H9 (cell line): Measurements from ENCODE around the gene FAM3A. TPM values are rescaled to one million over a fixed set of nuclear protein-coding genes. Genes with fewer than 3 reads are reported as not detected.

ENCODE experiments used
- DNase-seq: peaks from one replicate; pipeline ENCODE4 v3.0.0-alpha.2; 2017
- H2AFZ ChIP-seq: one replicate; pipeline ENCODE4 v1.6.1; 2013; ENCODE audit warnings: mild to moderate bottlenecking, low read length, control low read depth, moderate library complexity
- H2AK5ac ChIP-seq: 2 replicates; pipeline ENCODE4 v1.6.1; 2013; ENCODE audit warnings: low read length, control low read depth, mixed read lengths; ENCODE audit not compliant: insufficient read length
- H2BK120ac ChIP-seq: one replicate; pipeline ENCODE4 v1.6.1; 2013; ENCODE audit warnings: low read depth, mild to moderate bottlenecking, low read length, control low read depth, inconsistent platforms; ENCODE audit not compliant: poor library complexity, severe bottlenecking
- H2BK12ac ChIP-seq: 2 replicates; pipeline ENCODE4 v1.6.1; 2013; ENCODE audit warnings: low read length, control low read depth, mixed read lengths, low read depth; ENCODE audit not compliant: insufficient read length
- H2BK15ac ChIP-seq: 2 replicates; pipeline ENCODE4 v1.6.1; 2013; ENCODE audit warnings: low read depth, low read length, control low read depth
- H2BK20ac ChIP-seq: one replicate; pipeline ENCODE4 v1.6.1; 2013; ENCODE audit warnings: low read depth, mild to moderate bottlenecking, low read length, control low read depth, inconsistent platforms; ENCODE audit not compliant: poor library complexity, severe bottlenecking
- H2BK5ac ChIP-seq: 2 replicates; pipeline ENCODE4 v1.6.1; 2013; ENCODE audit warnings: low read length, control low read depth, mixed read lengths; ENCODE audit not compliant: insufficient read length
- H3K14ac ChIP-seq: 2 replicates; pipeline ENCODE4 v1.6.1; 2013; ENCODE audit warnings: low read length, control low read depth; ENCODE audit not compliant: insufficient read depth
- H3K18ac ChIP-seq: 2 replicates; pipeline ENCODE4 v1.6.1; 2013; ENCODE audit warnings: low read depth, mild to moderate bottlenecking, mixed read lengths, low read length, control low read depth; ENCODE audit not compliant: insufficient read length
- H3K23ac ChIP-seq: 2 replicates; pipeline ENCODE4 v1.6.1; 2013; ENCODE audit warnings: low read length, control low read depth, mixed read lengths, low read depth; ENCODE audit not compliant: insufficient read length
- H3K23me2 ChIP-seq: 2 replicates; pipeline ENCODE4 v1.6.1; 2013; ENCODE audit warnings: low read depth, mild to moderate bottlenecking, mixed read lengths, low read length, control low read depth; ENCODE audit not compliant: insufficient read length, poor library complexity, severe bottlenecking
- H3K27ac ChIP-seq: 2 replicates; pipeline ENCODE4 v1.5.1; 2013; ENCODE audit warnings: low read length, control low read depth, mixed read lengths, low read depth; ENCODE audit not compliant: insufficient read length
- H3K27me3 ChIP-seq: 2 replicates; pipeline ENCODE4 v1.6.1; 2013; ENCODE audit warnings: low read length, control low read depth, inconsistent platforms; ENCODE audit not compliant: insufficient read depth
- H3K4ac ChIP-seq: 2 replicates; pipeline ENCODE4 v1.6.1; 2013; ENCODE audit warnings: low read depth, mild to moderate bottlenecking, control low read depth, inconsistent platforms, low read length, moderate library complexity
- H3K4me1 ChIP-seq: 2 replicates; pipeline ENCODE4 v1.6.1; 2013; ENCODE audit warnings: low read length, control low read depth, inconsistent platforms; ENCODE audit not compliant: insufficient read depth
- H3K4me2 ChIP-seq: 2 replicates; pipeline ENCODE4 v1.6.1; 2013; ENCODE audit warnings: low read length, control low read depth, mixed read lengths; ENCODE audit not compliant: insufficient read length, insufficient read depth
- H3K56ac ChIP-seq: 2 replicates; pipeline ENCODE4 v1.6.1; 2013; ENCODE audit warnings: low read depth, mild to moderate bottlenecking, mixed read lengths, low read length, control low read depth; ENCODE audit not compliant: insufficient read length
- H3K79me1 ChIP-seq: 2 replicates; pipeline ENCODE4 v1.6.1; 2013; ENCODE audit warnings: low read depth, mild to moderate bottlenecking, moderate library complexity, low read length, control low read depth, inconsistent platforms; ENCODE audit not compliant: insufficient read depth, poor library complexity, severe bottlenecking
- H3K79me2 ChIP-seq: 2 replicates; pipeline ENCODE4 v1.6.1; 2013; ENCODE audit warnings: low read length, control low read depth, inconsistent platforms; ENCODE audit not compliant: insufficient read depth
- H3K9ac ChIP-seq: 2 replicates; pipeline ENCODE4 v1.6.1; 2013; ENCODE audit warnings: low read length, control low read depth, mixed read lengths; ENCODE audit not compliant: insufficient read length; ENCODE audit errors: extremely low read depth
- H3K9me3 ChIP-seq: one replicate; pipeline ENCODE4 v1.6.1; 2013; ENCODE audit warnings: low read depth, low read length, inconsistent platforms; ENCODE audit not compliant: control insufficient read depth
- H3T11ph ChIP-seq: one replicate; pipeline ENCODE4 v1.6.1; 2013; ENCODE audit warnings: mild to moderate bottlenecking, low read length, control low read depth, inconsistent platforms
- H4K20me1 ChIP-seq: one replicate; pipeline ENCODE4 v1.6.1; 2013; ENCODE audit not compliant: control insufficient read depth, insufficient read length, insufficient read depth
- H4K5ac ChIP-seq: 2 replicates; pipeline ENCODE4 v1.6.1; 2013; ENCODE audit warnings: low read depth, mild to moderate bottlenecking, mixed read lengths, low read length, control low read depth; ENCODE audit not compliant: insufficient read length
- H4K8ac ChIP-seq: replicated peaks from 2 replicates; pipeline ENCODE4 v1.6.1; 2013; ENCODE audit warnings: low read length, control low read depth, mixed read lengths, low read depth; ENCODE audit not compliant: insufficient read length
- H4K91ac ChIP-seq: 2 replicates; pipeline ENCODE4 v1.6.1; 2013; ENCODE audit warnings: low read depth, mild to moderate bottlenecking, moderate library complexity, mixed read lengths, low read length, control low read depth; ENCODE audit not compliant: insufficient read length
- H3K27ac Mint-ChIP-seq, 3 experiments: 2 replicates in 2 of 3; 3 replicates in 1 of 3; pipeline ENCODE4 v1.8.0; 2020 to 2021; ENCODE audit warnings: mixed read lengths in 3 of 3, mild to moderate bottlenecking in 1 of 3, moderate library complexity in 1 of 3
- H3K27me3 Mint-ChIP-seq: 2 replicates; pipeline ENCODE4 v1.8.0; 2021; ENCODE audit warnings: low read depth, mild to moderate bottlenecking, moderate library complexity, mixed read lengths
- H3K36me3 Mint-ChIP-seq, 3 experiments: 2 replicates in 2 of 3; 3 replicates in 1 of 3; pipeline ENCODE4 v1.8.0; 2020 to 2021; ENCODE audit warnings: low read depth in 3 of 3, mixed read lengths in 3 of 3; ENCODE audit not compliant: insufficient read depth in 1 of 3
- H3K4me1 Mint-ChIP-seq, 2 experiments: 2 replicates each; pipeline ENCODE4 v1.8.0; 2020; ENCODE audit warnings: mixed read lengths in 2 of 2
- H3K4me3 Mint-ChIP-seq, 2 experiments: 2 replicates in 1 of 2; 3 replicates in 1 of 2; pipeline ENCODE4 v1.8.0; 2020 to 2021; ENCODE audit warnings: mild to moderate bottlenecking in 2 of 2, mixed read lengths in 2 of 2, moderate library complexity in 1 of 2
- H3K9me3 Mint-ChIP-seq, 2 experiments: 2 replicates in 1 of 2; 3 replicates in 1 of 2; pipeline ENCODE4 v1.8.0; 2020; ENCODE audit warnings: mild to moderate bottlenecking in 2 of 2, mixed read lengths in 2 of 2, moderate library complexity in 1 of 2
- WGBS: extraction: QIAGEN DNeasy Blood & Tissue Kit; methylation state at CpG from one replicate; pipeline ENCODE4 v1.1.7; 2013; ENCODE audit warnings: missing lambda C conversion rate, low lambda C conversion rate, mixed read lengths; ENCODE audit not compliant: insufficient read length; ENCODE audit errors: extremely low coverage; 5-methylcytosine and 5-hydroxymethylcytosine counted together
- total RNA-seq: library from RNA; stranded (reverse); gene quantifications from 2 replicates; pipeline ENCODE4 v1.2.1, GENCODE V29; 2021
- TF ChIP-seq, protein P1 (sequence below): fragments of 200-600 bp; sonication (generic); conservative IDR thresholded peaks from 3 replicates; pipeline ENCODE4 v1.8.0; 2021; ENCODE audit warnings: antibody characterized with exemption, mild to moderate bottlenecking

The FAM3A gene
- total RNA-seq, 1 experiment from 2014 or later, result 22.8 TPM

DNA sequence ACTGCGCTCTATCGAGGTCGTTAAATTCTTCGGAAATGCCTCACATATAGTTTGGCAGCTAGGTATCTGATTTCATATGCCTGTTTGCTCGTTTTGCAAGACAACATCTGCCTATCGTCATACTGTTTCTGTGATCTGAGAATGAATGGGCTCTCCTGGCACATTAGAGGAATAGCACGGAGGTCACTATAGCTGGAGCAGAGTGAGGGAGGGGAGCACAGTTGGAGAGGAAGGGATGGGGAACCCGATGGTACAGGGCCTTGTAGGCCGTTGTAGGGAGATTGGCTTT is 31.9 kb upstream of the FAM3A start:
- H2BK12ac ChIP-seq, result no peak overlapping the region
- H3K23ac ChIP-seq, result peak overlapping the region; percentile 86
- peaks cover 59 to 70% of the 10 kb centered on the region in 2 experiments for H3K9me3 Mint-ChIP-seq
- H3K36me3 Mint-ChIP-seq, result peaks cover 19 to 47% (median 44%) of the 10 kb centered on the region in 3 experiments
- no peak overlapping the region for H2BK5ac ChIP-seq
- peak overlapping the region; percentile 70 for H3K9ac ChIP-seq
- TF ChIP-seq, protein P1, sequence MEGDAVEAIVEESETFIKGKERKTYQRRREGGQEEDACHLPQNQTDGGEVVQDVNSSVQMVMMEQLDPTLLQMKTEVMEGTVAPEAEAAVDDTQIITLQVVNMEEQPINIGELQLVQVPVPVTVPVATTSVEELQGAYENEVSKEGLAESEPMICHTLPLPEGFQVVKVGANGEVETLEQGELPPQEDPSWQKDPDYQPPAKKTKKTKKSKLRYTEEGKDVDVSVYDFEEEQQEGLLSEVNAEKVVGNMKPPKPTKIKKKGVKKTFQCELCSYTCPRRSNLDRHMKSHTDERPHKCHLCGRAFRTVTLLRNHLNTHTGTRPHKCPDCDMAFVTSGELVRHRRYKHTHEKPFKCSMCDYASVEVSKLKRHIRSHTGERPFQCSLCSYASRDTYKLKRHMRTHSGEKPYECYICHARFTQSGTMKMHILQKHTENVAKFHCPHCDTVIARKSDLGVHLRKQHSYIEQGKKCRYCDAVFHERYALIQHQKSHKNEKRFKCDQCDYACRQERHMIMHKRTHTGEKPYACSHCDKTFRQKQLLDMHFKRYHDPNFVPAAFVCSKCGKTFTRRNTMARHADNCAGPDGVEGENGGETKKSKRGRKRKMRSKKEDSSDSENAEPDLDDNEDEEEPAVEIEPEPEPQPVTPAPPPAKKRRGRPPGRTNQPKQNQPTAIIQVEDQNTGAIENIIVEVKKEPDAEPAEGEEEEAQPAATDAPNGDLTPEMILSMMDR, result no peak
- WGBS, result no CpG with 5 or more reads among the region's 9 CpGs
- H3K23me2 ChIP-seq, result peaks cover 6% of the 10 kb centered on the region
- H3K27me3 Mint-ChIP-seq, result no peaks in the 10 kb centered on the region; the same call in none of the 2 replicates
- no peaks in the 10 kb centered on the region for H4K20me1 ChIP-seq
- H3K27ac ChIP-seq, result no peak overlapping the region
- DNase-seq, result no peak
- peaks cover 4 to 12% of the 10 kb centered on the region in 2 experiments for H3K4me1 Mint-ChIP-seq
- no peak overlapping the region for H3K4ac ChIP-seq
- H2BK20ac ChIP-seq, result no peak overlapping the region
- H3K9me3 ChIP-seq, result peaks cover 40% of the 10 kb centered on the region
- no peak overlapping the region for H2AFZ ChIP-seq
- no peak overlapping the region for H2BK120ac ChIP-seq
- H3K4me3 Mint-ChIP-seq, result peak overlapping the region; percentile 86 to 92
- H3K14ac ChIP-seq, result no peak overlapping the region
- H3K4me1 ChIP-seq, result no peaks in the 10 kb centered on the region
- H3K56ac ChIP-seq, result no peak overlapping the region
- no peak overlapping the region for H4K5ac ChIP-seq
- H3K4me2 ChIP-seq, result peak overlapping the region; percentile 100
- no peaks in the 10 kb centered on the region for H3K79me1 ChIP-seq
- no peak overlapping the region for H3K18ac ChIP-seq
- no peak overlapping the region for H3T11ph ChIP-seq
- peaks cover 3% of the 10 kb centered on the region; the same call in 1 of the 2 replicates for H3K79me2 ChIP-seq
- H2BK15ac ChIP-seq, result no peak overlapping the region
- no peak overlapping the region for H4K8ac ChIP-seq
- no peaks in the 10 kb centered on the region for H3K27me3 ChIP-seq
- H2AK5ac ChIP-seq, result no peak overlapping the region
- no peak overlapping the region for H4K91ac ChIP-seq
- H3K27ac Mint-ChIP-seq, result peak overlapping the region; percentile 67 to 96 (median 95); a peak in 6 of 7 replicates
